ENCODE results near the gene INPP5D. TPM values are rescaled to one million over a fixed set of nuclear protein-coding genes. Genes with fewer than 3 reads are reported as not detected.

INPP5D gene
- total RNA-seq, 1 donor: under 0.01 TPM

- Histone ChIP-seq H3K4me2 (ENCODE audit: insufficient read depth, low read length) (no peak overlapping the region), H4K20me1 (ENCODE audit: insufficient read depth, low read length) (no peaks in the 10 kb centered on the region), H3K36me3 (ENCODE audit: insufficient read depth, low read length) (no peaks in the 10 kb centered on the region), H3K9me3 (ENCODE audit: low read depth, low read length) (no peaks in the 10 kb centered on the region), H3K4me1 (ENCODE audit: insufficient read depth, low read length) (peaks cover 2% of the 10 kb centered on the region), H3K27ac (ENCODE audit: low read depth, low read length) (no peak overlapping the region), H3K27me3 (ENCODE audit: insufficient read depth, low read length) (no peaks in the 10 kb centered on the region), H2AFZ (ENCODE audit: low read length) (no peak overlapping the region), H3K79me2 (ENCODE audit: insufficient read depth, low read length) (no peaks in the 10 kb centered on the region), H3K4me3 (ENCODE audit: insufficient read depth, low read length) (no peak overlapping the region)
- TF ChIP-seq CTCF (IDR thresholded peaks at IDR 0.05; ENCODE audit: extremely low read depth, low read depth, low read length): no peak
- no peak for DNase-seq (ENCODE audit: insufficient read length, low spot score, missing footprints)
Measured at GRCh38 chr2:233245406-233245805, 185.3 kb downstream of the INPP5D start.

GRCh38 chr2:233247116-233247515 lies 187.0 kb downstream of the INPP5D start:
- H3K36me3 ChIP-seq (ENCODE audit: insufficient read depth, low read length): no peaks in the 10 kb centered on the region
- peaks cover under 1% of the 10 kb centered on the region for H4K20me1 ChIP-seq (ENCODE audit: insufficient read depth, low read length)
- no peaks in the 10 kb centered on the region for H3K9me3 ChIP-seq (ENCODE audit: low read depth, low read length)
- TF ChIP-seq CTCF (IDR thresholded peaks at IDR 0.05; ENCODE audit: extremely low read depth, low read depth, low read length): no peak
- no peak for DNase-seq (ENCODE audit: insufficient read length, low spot score, missing footprints)
- H3K4me3 ChIP-seq (ENCODE audit: insufficient read depth, low read length): no peak overlapping the region
- H2AFZ ChIP-seq (ENCODE audit: low read length): no peak overlapping the region
- no peaks in the 10 kb centered on the region for H3K27me3 ChIP-seq (ENCODE audit: insufficient read depth, low read length)
- H3K27ac ChIP-seq (ENCODE audit: low read depth, low read length): no peak overlapping the region
- peaks cover 2% of the 10 kb centered on the region for H3K4me1 ChIP-seq (ENCODE audit: insufficient read depth, low read length)
- H3K4me2 ChIP-seq (ENCODE audit: insufficient read depth, low read length): no peak overlapping the region
- H3K79me2 ChIP-seq (ENCODE audit: insufficient read depth, low read length): peaks cover 6% of the 10 kb centered on the region

- Histone ChIP-seq H4K20me1 (ENCODE audit: insufficient read depth, low read length) (peaks cover 6% of the 10 kb centered on the region), H3K27me3 (ENCODE audit: insufficient read depth, low read length) (no peaks in the 10 kb centered on the region), H2AFZ (ENCODE audit: low read length) (no peak overlapping the region), H3K4me1 (ENCODE audit: insufficient read depth, low read length) (peaks cover 6% of the 10 kb centered on the region), H3K9me3 (ENCODE audit: low read depth, low read length) (no peaks in the 10 kb centered on the region), H3K27ac (ENCODE audit: low read depth, low read length) (no peak overlapping the region), H3K36me3 (ENCODE audit: insufficient read depth, low read length) (no peaks in the 10 kb centered on the region), H3K79me2 (ENCODE audit: insufficient read depth, low read length) (peaks cover 12% of the 10 kb centered on the region), H3K4me2 (ENCODE audit: insufficient read depth, low read length) (no peak overlapping the region), H3K4me3 (ENCODE audit: insufficient read depth, low read length) (no peak overlapping the region)
- TF ChIP-seq CTCF (IDR thresholded peaks at IDR 0.05; ENCODE audit: extremely low read depth, low read depth, low read length): no peak
- DNase-seq (ENCODE audit: insufficient read length, low spot score, missing footprints): no peak
Measured at GRCh38 chr2:233247744-233248143, 187.6 kb downstream of the INPP5D start.

- Histone ChIP-seq H3K4me1 (ENCODE audit: insufficient read depth, low read length) (peaks cover 15% of the 10 kb centered on the region), H3K27me3 (ENCODE audit: insufficient read depth, low read length) (no peaks in the 10 kb centered on the region), H3K79me2 (ENCODE audit: insufficient read depth, low read length) (peaks cover 25% of the 10 kb centered on the region), H3K27ac (ENCODE audit: low read depth, low read length) (no peak overlapping the region), H4K20me1 (ENCODE audit: insufficient read depth, low read length) (peaks cover 16% of the 10 kb centered on the region), H2AFZ (ENCODE audit: low read length) (no peak overlapping the region), H3K4me3 (ENCODE audit: insufficient read depth, low read length) (no peak overlapping the region), H3K4me2 (ENCODE audit: insufficient read depth, low read length) (no peak overlapping the region), H3K36me3 (ENCODE audit: insufficient read depth, low read length) (no peaks in the 10 kb centered on the region), H3K9me3 (ENCODE audit: low read depth, low read length) (no peaks in the 10 kb centered on the region)
- no peak for DNase-seq (ENCODE audit: insufficient read length, low spot score, missing footprints)
- no peak for TF ChIP-seq CTCF (IDR thresholded peaks at IDR 0.05; ENCODE audit: extremely low read depth, low read depth, low read length)
Measured at GRCh38 chr2:233248999-233249398, 188.9 kb downstream of the INPP5D start.
